Activated CD4-positive, CD25-positive, alpha-beta regulatory T cell treated with anti-CD3 and anti-CD28 coated beads, Interleukin-2, amount 50 U/mL, for 16 hours (primary cell): ENCODE data around the gene RCSD1.

ENCODE experiments used
- DNase-seq: peaks from one replicate; pipeline ENCODE4 v3.0.0-alpha.2; 2020; ENCODE audit warnings: low read depth, low spot score

The RCSD1 gene

GRCh38 chr1:167668108-167668507, 38.1 kb downstream of the RCSD1 start:
- no peak for DNase-seq

- DNase-seq = no peak
Measured at GRCh38 chr1:167669209-167670124, 39.4 kb downstream of the RCSD1 start.

- no peak for DNase-seq
Measured at GRCh38 chr1:167670563-167670962, 40.5 kb downstream of the RCSD1 start.

- no peak for DNase-seq
Measured at GRCh38 chr1:167671727-167672511, 41.9 kb downstream of the RCSD1 start.

- DNase-seq = no peak
Measured at GRCh38 chr1:167672831-167673230, 42.8 kb downstream of the RCSD1 start.

GRCh38 chr1:167673265-167673664, 43.2 kb downstream of the RCSD1 start:
- no peak for DNase-seq

GRCh38 chr1:167674156-167674555, 44.1 kb downstream of the RCSD1 start:
- DNase-seq = no peak

- DNase-seq = no peak
Measured at GRCh38 chr1:167675440-167675839, 45.4 kb downstream of the RCSD1 start.

GRCh38 chr1:167676205-167676915, 46.3 kb downstream of the RCSD1 start:
- no peak for DNase-seq

- DNase-seq = no peak
Measured at GRCh38 chr1:167676916-167677848, 47.1 kb downstream of the RCSD1 start.

GRCh38 chr1:167678422-167678821, 48.4 kb downstream of the RCSD1 start:
- DNase-seq = no peak

GRCh38 chr1:167678838-167679237, 48.8 kb downstream of the RCSD1 start:
- no peak for DNase-seq

- DNase-seq = no peak
Measured at GRCh38 chr1:167679714-167680113, 49.7 kb downstream of the RCSD1 start.

- no peak for DNase-seq
Measured at GRCh38 chr1:167681024-167681423, 51.0 kb downstream of the RCSD1 start.

- DNase-seq = no peak
Measured at GRCh38 chr1:167681451-167682098, 51.5 kb downstream of the RCSD1 start.

GRCh38 chr1:167683226-167683625, 53.2 kb downstream of the RCSD1 start:
- no peak for DNase-seq

- DNase-seq = no peak
Measured at GRCh38 chr1:167683641-167684502, 53.8 kb downstream of the RCSD1 start.

GRCh38 chr1:167685844-167686243, 55.8 kb downstream of the RCSD1 start:
- DNase-seq = no peak

GRCh38 chr1:167687919-167688519, 58.0 kb downstream of the RCSD1 start:
- peak; percentile 69 for DNase-seq
